Measurements from ENCODE around the gene ADNP. TPM values are rescaled to one million over a fixed set of nuclear protein-coding genes. Genes with fewer than 3 reads are reported as not detected.

ADNP gene
- polyA plus RNA-seq, 3 donors, result 1.4 to 16.6 (median 3.3) TPM

- no peak overlapping the region for H2AFZ ChIP-seq (ENCODE audit: insufficient read depth, low read depth, low read length, poor library complexity, severe bottlenecking)
- peak overlapping the region in 1 of 7 donors; percentile 7 for H3K27ac Mint-ChIP-seq
- no peak overlapping the region for H3K4me3 ChIP-seq (replicated peaks in 1 of 3; ENCODE audit: low read depth in 2 of 3, low read length in 3 of 3)
- no peaks in the 10 kb centered on the region for H3K4me1 ChIP-seq (ENCODE audit: control insufficient read depth in 1 of 2, insufficient read depth in 2 of 2, low read length in 2 of 2)
- no peaks in the 10 kb centered on the region for H3K36me3 Mint-ChIP-seq
- H4K20me1 ChIP-seq (ENCODE audit: insufficient read depth, low read length), result no peaks in the 10 kb centered on the region
- no peak overlapping the region for H3K4me3 Mint-ChIP-seq
- no peak for DNase-seq
- 100% methylated on average over 3 of the region's 6 CpGs for WGBS (ENCODE audit: insufficient coverage)
- H3K4me1 Mint-ChIP-seq, result no peaks in the 10 kb centered on the region
- H3K27me3 ChIP-seq (ENCODE audit: control insufficient read depth in 2 of 2, insufficient read depth in 2 of 2, low read length in 2 of 2), result no peaks in the 10 kb centered on the region
- no peaks in the 10 kb centered on the region for H3K36me3 ChIP-seq (replicated peaks in 1 of 2; ENCODE audit: control insufficient read depth in 1 of 2, insufficient read depth in 2 of 2, low read length in 2 of 2)
- H3K79me2 ChIP-seq (ENCODE audit: insufficient read depth, low read length), result no peaks in the 10 kb centered on the region
- H3K27ac ChIP-seq (ENCODE audit: low read depth in 1 of 2, low read length in 2 of 2), result no peak overlapping the region
- H3K9me3 Mint-ChIP-seq, result no peaks in the 10 kb centered on the region
- H3K4me2 ChIP-seq (replicated peaks; ENCODE audit: extremely low read depth, low read length, poor library complexity, severe bottlenecking), result no peak overlapping the region
- H3K9ac ChIP-seq (ENCODE audit: insufficient read depth, low read length, poor library complexity, severe bottlenecking), result no peak overlapping the region
- no peak for TF ChIP-seq CTCF (IDR thresholded peaks at IDR 0.05)
- H3K27me3 Mint-ChIP-seq (ENCODE audit: low read depth in 3 of 3), result peaks cover 0 to 3% (median 0%) of the 10 kb centered on the region in 3 donors
- intact Hi-C loops (cut with micrococcal nuclease), result no loop called here
- H3K9me3 ChIP-seq (replicated peaks in 1 of 2; ENCODE audit: control insufficient read depth in 1 of 2, insufficient read depth in 1 of 2, low read length in 2 of 2), result no peaks in the 10 kb centered on the region
These were observed 63.4 kb downstream of the ADNP start for GRCh38 chr20:50867805-50868204.

- no peak overlapping the region for H3K27ac Mint-ChIP-seq
- Histone ChIP-seq H2AFZ (ENCODE audit: insufficient read depth, low read depth, low read length, poor library complexity, severe bottlenecking) (no peak overlapping the region), H3K4me1 (ENCODE audit: control insufficient read depth in 1 of 2, insufficient read depth in 2 of 2, low read length in 2 of 2) (no peaks in the 10 kb centered on the region), H3K79me2 (ENCODE audit: insufficient read depth, low read length) (no peaks in the 10 kb centered on the region), H3K4me2 (replicated peaks; ENCODE audit: extremely low read depth, low read length, poor library complexity, severe bottlenecking) (no peak overlapping the region), H3K9me3 (replicated peaks in 1 of 2; ENCODE audit: control insufficient read depth in 1 of 2, insufficient read depth in 1 of 2, low read length in 2 of 2) (no peaks in the 10 kb centered on the region), H3K9ac (ENCODE audit: insufficient read depth, low read length, poor library complexity, severe bottlenecking) (no peak overlapping the region), H3K36me3 (replicated peaks in 1 of 2; ENCODE audit: control insufficient read depth in 1 of 2, insufficient read depth in 2 of 2, low read length in 2 of 2) (no peaks in the 10 kb centered on the region), H3K27me3 (ENCODE audit: control insufficient read depth in 2 of 2, insufficient read depth in 2 of 2, low read length in 2 of 2) (no peaks in the 10 kb centered on the region), H3K27ac (ENCODE audit: low read depth in 1 of 2, low read length in 2 of 2) (no peak overlapping the region), H4K20me1 (ENCODE audit: insufficient read depth, low read length) (no peaks in the 10 kb centered on the region), H3K4me3 (replicated peaks in 1 of 3; ENCODE audit: low read depth in 2 of 3, low read length in 3 of 3) (no peak overlapping the region)
- no peaks in the 10 kb centered on the region for H3K36me3 Mint-ChIP-seq
- no peak overlapping the region for H3K4me3 Mint-ChIP-seq
- intact Hi-C loops (cut with micrococcal nuclease), result no loop called here
- 100% methylated on average over 2 of the region's 9 CpGs for WGBS (ENCODE audit: insufficient coverage)
- no peaks in the 10 kb centered on the region for H3K9me3 Mint-ChIP-seq
- no peak for TF ChIP-seq CTCF (IDR thresholded peaks at IDR 0.05)
- peaks cover 0 to 1% (median 0%) of the 10 kb centered on the region in 3 donors for H3K27me3 Mint-ChIP-seq (ENCODE audit: low read depth in 3 of 3)
- DNase-seq, result no peak
- H3K4me1 Mint-ChIP-seq, result no peaks in the 10 kb centered on the region
These were observed 64.4 kb downstream of the ADNP start for GRCh38 chr20:50866831-50867230.
